Cerebellar cortex (tissue), 1 donor: ENCODE measurements around the gene UTS2R.

Experiments used
- DNase-seq: peaks from one replicate; pipeline ENCODE4 v3.0.0-alpha.2; 2015; ENCODE audit warnings: low spot score

Gene UTS2R

GRCh38 chr17:82389379-82389778 is 17.8 kb downstream of the UTS2R start:
- DNase-seq: no peak

GRCh38 chr17:82390015-82390859 is 18.7 kb downstream of the UTS2R start:
- no peak for DNase-seq

DNA sequence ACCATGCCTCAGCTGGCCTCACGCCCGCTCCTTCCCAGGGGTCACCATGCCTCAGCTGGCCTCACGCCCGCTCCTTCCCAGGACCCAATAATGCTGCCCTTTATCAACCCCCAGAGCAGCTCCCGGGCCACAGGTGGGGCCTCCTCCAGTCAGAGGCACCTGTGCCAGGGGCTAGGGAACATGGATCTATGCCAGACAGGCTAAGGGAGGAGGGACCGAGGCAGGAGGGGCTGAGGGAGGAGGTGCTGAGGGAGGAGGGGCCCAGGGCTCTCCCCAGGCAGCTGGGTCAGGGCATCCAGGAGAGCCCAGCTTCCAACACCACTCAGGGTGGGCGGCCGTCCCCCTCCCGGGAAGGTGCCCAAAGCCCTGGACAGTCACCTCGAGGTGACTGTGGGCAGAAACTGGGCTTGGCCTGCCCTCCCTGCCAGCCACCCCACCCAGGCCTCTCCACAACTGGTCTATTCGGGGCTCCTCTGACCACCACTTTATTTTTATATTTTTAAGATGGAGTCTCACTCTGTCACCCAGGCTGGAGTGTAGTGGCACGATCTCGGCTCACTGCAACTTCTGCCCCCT is 19.4 kb downstream of the UTS2R start:
- DNase-seq: no peak

DNA sequence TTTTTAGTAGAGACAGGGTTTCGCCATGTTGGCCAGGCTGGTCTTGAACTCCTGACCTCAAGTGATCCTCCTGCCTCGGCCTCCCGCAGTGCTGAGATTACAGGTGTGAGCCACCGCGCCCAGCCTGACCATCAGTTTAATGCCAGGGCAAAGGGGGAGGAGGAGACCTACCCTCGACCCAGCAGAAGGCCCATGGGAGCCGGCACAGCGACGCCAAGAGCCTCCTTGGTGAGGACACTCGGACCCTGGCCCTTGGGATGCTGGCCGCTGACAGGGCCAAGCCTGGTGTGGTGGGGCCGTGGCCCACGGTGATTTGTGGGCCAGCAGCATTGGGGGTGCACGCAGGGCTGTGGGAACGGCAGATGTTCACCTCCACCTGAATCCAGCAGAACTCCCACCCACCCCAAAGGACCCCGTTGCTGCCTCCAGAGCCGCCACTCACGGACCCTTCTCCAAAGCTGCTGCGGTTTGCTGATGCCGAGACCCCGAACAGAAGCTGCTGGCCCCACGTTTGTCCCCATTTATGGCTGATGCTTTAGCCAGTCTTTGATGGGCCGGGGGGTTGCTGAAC is 20.0 kb downstream of the UTS2R start:
- no peak for DNase-seq

DNA sequence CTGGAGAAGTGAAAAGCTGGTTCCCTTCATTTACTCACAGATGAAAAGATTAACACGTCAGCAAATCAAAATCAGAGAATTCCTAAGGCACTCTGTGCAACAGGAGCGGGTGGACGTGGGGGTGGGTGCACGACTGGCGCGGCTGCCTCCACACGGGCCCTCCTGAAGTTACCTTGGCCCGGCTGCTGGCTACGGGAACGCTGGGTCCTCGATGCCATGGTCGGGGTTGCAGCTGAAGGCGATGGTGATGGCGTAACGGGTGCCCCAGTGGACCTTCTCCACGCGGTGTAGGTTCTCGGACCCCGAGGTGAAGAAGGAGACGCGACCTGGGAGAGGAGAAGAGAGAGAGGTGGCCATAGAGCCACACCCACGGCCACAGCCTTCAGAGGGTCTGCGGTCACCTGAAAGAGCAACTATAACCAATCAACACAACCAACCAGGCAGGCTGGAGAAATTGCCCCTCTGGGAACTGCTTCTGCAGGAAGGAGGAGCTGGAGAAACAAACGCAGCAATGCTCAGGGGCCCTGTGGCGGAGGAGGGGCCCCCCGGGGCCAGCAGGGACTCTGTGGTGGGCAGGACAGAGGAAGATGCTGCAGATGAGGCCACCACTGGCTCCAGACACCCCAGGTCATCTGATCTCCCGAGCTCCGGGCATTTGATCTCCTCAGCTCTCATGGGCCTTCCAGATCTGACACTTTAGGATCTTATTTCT is 20.8 kb downstream of the UTS2R start:
- no peak for DNase-seq

DNA sequence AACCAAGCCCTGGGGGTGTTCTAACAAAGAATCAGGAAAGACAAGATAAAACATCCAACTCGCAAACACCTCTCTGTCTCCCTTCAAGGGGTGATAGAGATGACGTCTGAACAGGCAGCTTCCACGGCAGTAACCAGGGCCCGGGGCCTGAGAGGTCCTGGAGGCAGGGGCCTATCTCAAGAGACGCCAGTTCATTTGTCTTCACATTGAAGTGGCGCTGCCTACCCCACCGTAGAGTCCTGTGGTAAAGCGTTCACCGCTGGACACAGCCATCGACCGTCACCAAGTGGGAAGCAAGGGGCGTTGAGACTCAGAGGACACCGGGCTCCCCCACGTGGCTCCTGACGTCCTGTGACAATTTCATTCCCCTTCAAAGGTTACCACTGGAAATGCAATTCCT is 21.4 kb downstream of the UTS2R start:
- no peak for DNase-seq

DNA sequence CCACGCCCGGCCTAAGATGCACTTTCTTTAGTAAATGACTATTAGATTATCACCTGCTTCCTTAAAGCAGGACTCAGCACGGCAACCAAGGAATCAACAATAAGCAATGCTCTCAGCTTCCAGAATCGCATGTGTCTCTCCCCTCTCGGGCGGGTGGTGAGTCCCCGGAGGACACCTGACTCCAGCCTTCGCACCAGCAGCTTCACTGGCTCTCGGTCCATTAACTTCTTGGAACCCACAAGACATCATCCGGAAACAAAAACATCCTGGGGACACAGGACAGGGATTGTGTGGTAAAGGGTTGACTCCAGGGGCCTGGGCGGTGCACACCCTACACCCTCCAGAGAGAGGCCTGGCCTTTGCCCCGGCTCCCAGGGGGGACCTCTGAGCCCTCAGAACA is 22.7 kb downstream of the UTS2R start:
- no peak for DNase-seq

DNA sequence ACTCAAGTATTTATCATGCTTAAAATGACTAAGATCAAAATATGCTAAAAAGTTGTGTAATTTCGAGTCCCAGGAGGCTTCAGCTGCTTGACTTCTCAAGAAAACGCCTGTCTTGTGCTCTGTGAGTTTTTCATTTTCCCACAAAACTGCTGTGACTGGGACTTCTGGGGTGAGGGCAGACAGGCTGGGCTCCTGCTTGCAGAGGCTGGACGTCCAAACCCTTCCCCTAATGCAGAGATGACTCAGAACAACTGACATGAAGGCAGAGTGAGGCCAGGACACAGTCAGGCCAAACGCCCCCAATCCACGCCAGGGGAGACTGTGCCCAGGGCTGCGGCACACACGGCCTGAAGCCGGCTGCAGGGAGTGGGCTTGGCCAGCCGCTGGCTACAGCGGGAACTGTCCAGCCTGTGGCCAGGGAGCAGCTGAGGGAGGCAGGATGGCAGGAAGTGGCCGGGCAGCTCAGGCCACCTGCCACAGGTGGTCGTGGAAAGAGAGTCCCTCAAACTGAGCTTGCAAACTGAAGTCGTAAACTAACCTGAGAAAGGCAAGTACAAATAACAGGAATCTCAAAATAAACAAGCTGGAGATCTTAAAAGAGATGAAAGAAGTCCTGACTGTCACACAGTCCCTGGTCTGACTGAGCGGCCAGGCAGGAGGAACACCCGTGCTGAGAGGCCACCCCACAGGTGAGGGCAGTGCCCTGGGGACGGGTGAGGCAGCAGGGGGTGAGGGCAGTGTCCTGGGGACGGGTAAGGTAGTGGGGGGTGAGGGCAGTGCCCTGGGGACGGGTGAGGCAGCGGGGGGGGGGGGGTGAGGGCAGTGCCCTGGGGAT is 25.3 kb downstream of the UTS2R start:
- no peak for DNase-seq

- DNase-seq: no peak
Observed at GRCh38 chr17:82397449-82398335, 26.1 kb downstream of the UTS2R start.

- no peak for DNase-seq
Observed at GRCh38 chr17:82399041-82399441, 27.5 kb downstream of the UTS2R start.

- DNase-seq: no peak
Observed at GRCh38 chr17:82399601-82400101, 28.1 kb downstream of the UTS2R start.

GRCh38 chr17:82400206-82400605 is 28.6 kb downstream of the UTS2R start:
- DNase-seq: no peak

GRCh38 chr17:82400830-82401229 is 29.3 kb downstream of the UTS2R start:
- DNase-seq: no peak

DNA sequence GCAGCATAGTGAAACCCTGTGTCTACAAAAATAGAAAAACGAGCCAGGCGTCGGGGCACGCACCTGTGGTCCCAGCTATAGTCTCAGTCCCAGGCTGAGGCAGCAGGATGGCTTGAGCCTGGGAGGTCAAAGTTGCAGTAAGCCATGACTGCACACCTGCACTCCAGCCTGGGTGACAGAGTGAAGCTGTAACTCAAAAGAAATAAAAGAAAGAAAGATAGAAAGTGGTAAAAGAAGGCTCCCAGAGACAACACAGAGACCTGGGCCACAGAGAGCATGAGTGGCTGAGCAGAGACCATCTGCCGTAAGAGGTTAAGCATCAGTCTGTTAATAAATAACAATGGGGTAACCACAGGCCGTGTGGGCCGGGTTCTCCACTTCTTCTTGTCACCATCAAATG is 31.3 kb downstream of the UTS2R start:
- no peak for DNase-seq

- DNase-seq: no peak
Observed at GRCh38 chr17:82403662-82404660, 32.4 kb downstream of the UTS2R start.

GRCh38 chr17:82405051-82405450 is 33.5 kb downstream of the UTS2R start:
- no peak for DNase-seq

DNA sequence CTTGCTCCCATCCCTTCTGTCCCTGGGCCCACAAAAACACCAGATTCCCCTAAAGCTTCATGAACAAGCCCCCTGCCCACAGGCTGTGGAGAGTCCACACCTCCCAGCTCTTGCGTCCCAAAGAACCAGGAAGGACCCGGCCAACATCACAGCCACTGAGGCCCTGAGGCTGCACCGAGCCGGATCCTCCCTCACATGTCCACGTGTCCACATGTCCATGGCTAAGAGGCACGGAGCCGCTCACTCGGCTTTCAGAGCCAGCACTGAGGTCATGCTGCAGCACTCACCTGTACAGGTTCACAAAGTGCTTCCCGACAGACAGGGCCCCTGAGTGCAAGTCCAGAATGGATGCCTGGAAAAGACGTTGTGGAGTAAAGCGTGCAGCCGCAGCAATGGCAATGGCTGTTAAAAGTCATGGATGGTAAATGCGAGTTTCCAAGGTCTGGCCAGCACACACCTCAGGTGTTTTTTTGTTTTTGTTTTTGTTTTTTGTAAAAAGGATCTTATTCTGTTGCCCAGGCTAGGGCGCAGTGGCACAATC is 34.6 kb downstream of the UTS2R start:
- DNase-seq: no peak

GRCh38 chr17:82407255-82407654 is 35.7 kb downstream of the UTS2R start:
- no peak for DNase-seq

- no peak for DNase-seq
Observed at GRCh38 chr17:82408288-82408937, 36.8 kb downstream of the UTS2R start.
